Right lobe of liver (tissue), 4 donors: ENCODE results near the gene IDUA.

Experiments used
- CTCF ChIP-seq, 4 donors: fragments of 200-600 bp in 3 of 4; fragments of 450-650 bp in 1 of 4; IDR thresholded peaks; one replicate each; pipeline versions ENCODE4 v1.5.1 to v1.8.0; 2016 to 2022; ENCODE audit warnings: antibody characterized with exemption in 4 of 4, mild to moderate bottlenecking in 2 of 4
- POLR2A ChIP-seq: fragments of 450-650 bp; IDR thresholded peaks from one replicate; pipeline ENCODE4 v1.6.1; 2017; ENCODE audit warnings: antibody characterized with exemption, mild to moderate bottlenecking
- donor health status: DM: no; HTN: no; CAD: no.
- donor health status: DM: no; HTN: no; CAD: no.
- donor health status: DM: no; HTN: yes; CAD: no.

- no peak for TF ChIP-seq CTCF (IDR thresholded peaks at IDR 0.05)
- no peak for TF ChIP-seq POLR2A
Observed at GRCh38 chr4:1018147-1019020, 31.5 kb downstream of the IDUA start.
